Activated naive CD8-positive, alpha-beta T cell (primary cell): ENCODE data around the gene ACVR1B.

Source experiments
- H3K27ac Mint-ChIP-seq: one replicate; pipeline ENCODE4 v1.8.0; 2021; ENCODE audit warnings: mixed read lengths
- H3K27me3 Mint-ChIP-seq: one replicate; pipeline ENCODE4 v1.8.0; 2021; ENCODE audit warnings: mixed read lengths
- H3K36me3 Mint-ChIP-seq: one replicate; pipeline ENCODE4 v1.8.0; 2021; ENCODE audit warnings: mixed read lengths
- H3K4me1 Mint-ChIP-seq: one replicate; pipeline ENCODE4 v1.8.0; 2021; ENCODE audit warnings: low read depth, mixed read lengths
- H3K4me3 Mint-ChIP-seq: one replicate; pipeline ENCODE4 v1.8.0; 2021; ENCODE audit warnings: mild to moderate bottlenecking, mixed read lengths
- H3K9me3 Mint-ChIP-seq: one replicate; pipeline ENCODE4 v1.8.0; 2021; ENCODE audit warnings: low read depth, mixed read lengths

Gene ACVR1B

DNA sequence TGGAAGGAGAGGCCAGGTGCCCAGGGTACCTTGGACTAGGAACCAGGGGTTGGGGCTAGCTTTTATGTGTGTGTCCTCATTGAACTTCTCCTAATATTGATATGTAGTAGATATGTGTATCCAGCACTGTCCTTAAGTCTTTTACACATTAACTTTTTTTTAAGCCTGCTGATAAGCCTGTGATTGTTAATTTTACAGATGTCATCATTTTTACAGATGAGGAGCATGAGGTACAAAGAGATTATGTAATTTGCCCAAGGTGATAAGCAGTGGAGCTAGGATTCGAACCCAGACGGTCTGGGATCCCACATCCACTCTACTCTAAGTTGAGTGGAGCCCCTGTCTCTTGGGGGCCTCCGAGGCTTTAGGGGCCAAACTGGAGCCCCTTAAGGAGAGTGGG lies 89.5 kb downstream of the ACVR1B start:
- H3K27me3 Mint-ChIP-seq: no peaks in the 10 kb centered on the region
- H3K27ac Mint-ChIP-seq: no peak overlapping the region
- H3K4me3 Mint-ChIP-seq: peak overlapping the region; percentile 20
- no peaks in the 10 kb centered on the region for H3K36me3 Mint-ChIP-seq
- no peaks in the 10 kb centered on the region for H3K9me3 Mint-ChIP-seq
- peaks cover 58% of the 10 kb centered on the region for H3K4me1 Mint-ChIP-seq

DNA sequence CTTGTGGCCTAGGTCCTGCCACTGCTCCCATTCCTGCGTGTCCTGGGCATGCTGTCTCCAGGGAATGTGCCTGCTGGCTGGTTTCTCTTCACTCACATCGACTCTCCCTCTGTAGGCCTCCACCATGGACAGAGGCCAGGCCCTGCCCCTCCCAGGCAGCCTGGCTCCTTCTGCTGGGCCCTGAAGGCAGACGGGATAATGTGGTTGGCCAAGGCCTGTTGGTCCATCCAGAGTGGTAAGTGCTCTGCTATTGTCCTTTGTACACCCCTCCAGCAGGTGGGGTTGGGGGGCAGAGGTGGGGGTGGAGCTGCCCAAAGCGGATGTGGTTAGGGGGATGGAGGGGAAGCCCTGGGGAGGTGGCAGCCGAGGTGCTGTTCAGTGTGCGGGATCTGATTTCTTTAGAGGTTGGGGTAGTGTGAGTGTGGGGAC lies 90.2 kb downstream of the ACVR1B start:
- Mint-ChIP-seq H3K36me3 (no peaks in the 10 kb centered on the region), H3K27ac (peak overlapping the region; percentile 54), H3K27me3 (no peaks in the 10 kb centered on the region), H3K4me1 (peaks cover 54% of the 10 kb centered on the region), H3K9me3 (no peaks in the 10 kb centered on the region), H3K4me3 (peak overlapping the region; percentile 78)

GRCh38 chr12:52042706-52043385 lies 91.3 kb downstream of the ACVR1B start:
- H3K27ac Mint-ChIP-seq: peak overlapping the region; percentile 22
- H3K4me1 Mint-ChIP-seq: peaks cover 54% of the 10 kb centered on the region

DNA sequence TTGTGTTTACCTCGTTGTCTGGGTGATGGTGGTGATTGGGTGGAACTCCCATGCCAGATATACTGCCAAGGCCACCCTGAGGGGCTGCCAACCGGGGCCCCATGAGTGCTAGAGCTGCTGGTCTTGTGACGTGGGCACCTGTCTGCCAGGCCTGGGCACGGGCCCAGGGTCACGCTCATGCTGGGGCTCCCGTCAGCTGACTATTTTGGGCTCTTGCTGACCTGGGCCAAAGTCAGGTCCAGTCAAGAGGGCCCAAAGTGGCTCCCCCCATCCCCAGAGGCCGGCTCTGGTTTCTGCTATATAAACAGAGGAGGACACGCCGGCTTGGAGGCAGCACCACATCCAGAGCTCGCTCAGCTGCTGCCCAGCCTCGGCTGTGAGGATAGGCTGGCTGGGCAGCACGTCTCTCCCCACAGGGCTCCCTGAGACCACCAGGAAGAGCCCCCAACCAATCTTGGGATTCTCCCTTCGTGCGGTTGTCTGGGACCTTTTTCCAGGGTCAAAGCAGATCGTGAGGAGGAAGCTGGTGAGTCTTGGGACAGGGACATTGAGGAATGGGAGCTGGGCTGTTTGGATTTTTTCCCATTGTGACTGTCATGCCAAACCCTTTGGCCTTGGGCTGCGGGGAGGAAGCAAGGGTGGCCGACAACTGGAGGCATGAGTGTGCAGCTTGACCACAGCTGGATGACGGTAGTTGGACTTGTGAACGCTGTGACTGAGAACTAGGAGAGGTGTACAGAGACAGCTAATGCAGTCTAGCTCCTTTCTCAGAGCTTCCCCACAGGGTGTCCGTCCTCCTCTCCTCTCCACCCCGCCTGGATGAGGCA lies 92.1 kb downstream of the ACVR1B start:
- peaks cover 49% of the 10 kb centered on the region for H3K4me1 Mint-ChIP-seq
- H3K27me3 Mint-ChIP-seq: no peaks in the 10 kb centered on the region
- no peaks in the 10 kb centered on the region for H3K36me3 Mint-ChIP-seq
- H3K9me3 Mint-ChIP-seq: no peaks in the 10 kb centered on the region
- H3K27ac Mint-ChIP-seq: peak overlapping the region; percentile 22
- no peak overlapping the region for H3K4me3 Mint-ChIP-seq

More at GRCh38 chr12:52042706-52043385, 91.3 kb downstream of the ACVR1B start:
- Mint-ChIP-seq H3K36me3 (no peaks in the 10 kb centered on the region), H3K27me3 (no peaks in the 10 kb centered on the region), H3K4me3 (peak overlapping the region; percentile 78), H3K9me3 (no peaks in the 10 kb centered on the region)

- Mint-ChIP-seq H3K4me3 (no peak overlapping the region), H3K27ac (no peak overlapping the region), H3K36me3 (peaks cover 2% of the 10 kb centered on the region), H3K4me1 (peaks cover 47% of the 10 kb centered on the region), H3K27me3 (no peaks in the 10 kb centered on the region), H3K9me3 (no peaks in the 10 kb centered on the region)
Measured at GRCh38 chr12:52044292-52044983, 92.9 kb downstream of the ACVR1B start.

DNA sequence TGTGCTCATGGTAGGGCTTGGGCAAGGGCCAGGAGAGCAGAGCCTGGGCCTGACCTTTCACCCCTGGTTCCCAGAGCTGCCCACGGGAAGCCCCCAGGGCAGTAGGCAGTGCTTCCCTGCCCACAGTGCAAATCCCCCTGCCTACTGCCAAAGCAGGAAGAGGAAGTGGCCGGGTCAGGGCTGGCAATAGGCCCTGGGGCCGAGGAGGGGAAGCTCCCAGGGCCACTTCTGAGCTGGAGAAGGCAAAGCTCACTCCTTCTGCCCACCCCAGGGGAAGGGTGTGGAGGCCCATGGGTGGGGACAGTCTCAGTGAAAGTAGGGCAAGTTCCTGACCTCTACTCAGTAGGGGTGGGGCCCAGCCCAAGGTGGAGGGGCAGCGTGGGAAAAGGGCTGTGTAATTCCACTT lies 94.3 kb downstream of the ACVR1B start:
- Mint-ChIP-seq H3K4me1 (peaks cover 44% of the 10 kb centered on the region), H3K9me3 (no peaks in the 10 kb centered on the region), H3K27ac (no peak overlapping the region), H3K4me3 (no peak overlapping the region), H3K27me3 (no peaks in the 10 kb centered on the region), H3K36me3 (peaks cover 2% of the 10 kb centered on the region)
